ENCODE measurements around the gene CPB2. TPM values are rescaled to one million over a fixed set of nuclear protein-coding genes. Genes with fewer than 3 reads are reported as not detected.

Gene CPB2
- polyA plus RNA-seq, 4 donors = 0.21 to 1.4 (median 0.25) TPM

DNA sequence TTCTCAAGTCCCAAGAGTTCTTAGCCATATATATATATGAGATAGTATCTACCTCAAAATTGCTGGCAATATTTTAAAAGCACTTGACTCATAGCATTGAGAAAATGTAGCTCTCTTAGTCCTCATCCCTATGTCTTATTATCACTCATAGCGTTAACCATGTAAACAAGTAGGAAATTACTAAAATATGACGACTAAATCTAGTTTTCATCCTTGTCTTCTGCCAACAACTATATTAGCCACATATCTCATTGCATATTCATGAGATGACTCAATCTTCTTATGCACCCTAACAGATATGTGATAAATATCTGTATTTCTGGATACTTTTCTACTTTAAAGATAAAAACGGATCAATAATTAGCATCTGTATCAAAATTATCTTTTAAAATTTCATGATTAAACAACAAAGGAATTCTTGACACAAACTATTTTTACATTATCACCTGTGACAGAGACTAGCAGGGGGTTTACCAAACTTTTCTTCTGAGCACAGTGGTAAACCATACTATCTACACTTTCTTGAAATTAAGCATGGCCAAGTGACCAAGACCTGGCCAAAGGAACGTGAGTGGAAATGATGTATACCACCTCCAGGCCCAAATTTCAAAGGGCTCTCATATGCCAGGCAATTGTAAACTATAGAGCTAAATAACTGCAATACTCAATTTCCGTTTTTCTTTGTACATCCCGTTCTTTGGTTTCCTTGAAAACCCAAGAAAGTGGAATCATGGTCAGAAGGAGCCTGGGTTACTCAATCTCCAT lies 98.0 kb downstream of the CPB2 start:
- DNase-seq (ENCODE audit: low read depth in 4 of 4, low spot score in 3 of 4) = no peak

DNA sequence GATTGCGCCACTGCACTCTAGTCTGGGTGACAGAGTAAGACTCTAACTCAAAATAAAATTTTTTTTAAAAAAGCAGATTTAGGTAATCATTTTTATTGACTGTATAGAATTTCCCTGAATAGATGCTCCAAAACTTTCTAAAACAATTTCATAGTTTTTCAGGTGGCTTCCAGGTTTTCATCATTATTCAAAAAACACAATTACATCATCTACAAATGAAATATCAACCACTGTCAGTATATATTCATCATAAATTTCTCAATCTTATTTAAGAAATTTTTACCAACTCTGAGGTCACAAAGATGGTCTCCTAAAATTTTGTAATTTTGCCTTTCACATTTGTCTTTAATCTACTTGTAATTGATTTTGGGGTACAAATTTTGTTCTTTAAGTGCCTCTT lies 100.3 kb downstream of the CPB2 start:
- DNase-seq (ENCODE audit: low read depth in 4 of 4, low spot score in 3 of 4) = no peak

Other genes with a start within 250 kb of the CPB2 start
- gene ZC3H13, start 52.3 kb downstream of the CPB2 start, polyA plus RNA-seq (ENCODE audit: insufficient read length in 4 of 4) = 10 to 100 TPM; 62.7 to 73.2 (median 68.5) TPM
- 10 to 100 TPM in 3 of 4 donors, 1 to 10 TPM in 1; 8.0 to 18.3 (median 11.1) TPM for gene LCP1, start 77.1 kb upstream of the CPB2 start, polyA plus RNA-seq (ENCODE audit: insufficient read length in 4 of 4)
- gene LRRC63, start 106.9 kb upstream of the CPB2 start, polyA plus RNA-seq (ENCODE audit: insufficient read length in 4 of 4) = under 1 TPM; 0.13 to 0.22 (median 0.19) TPM

All from left renal pelvis (tissue), 4 donors.